H1 (cell line): ENCODE measurements around the gene CCDC30. TPM values are rescaled to one million over a fixed set of nuclear protein-coding genes. Genes with fewer than 3 reads are reported as not detected.
"Not testable (repeated sequence)": the region's sequence is repeated elsewhere in the genome, so short reads cannot be mapped to it uniquely, and the experiment has no call there.

ENCODE experiments used
- CTCF ChIA-PET: fragments of 300-600 bp; sonication (Branson Sonifier 250); formaldehyde crosslinking; loops from one replicate; lab custom pipeline; 2021; ENCODE audit not compliant: partially characterized antibody; lab: Charles Lee
- POLR2A ChIA-PET: fragments of 300-600 bp; sonication (Branson Sonifier 250); formaldehyde crosslinking; loops from one replicate; lab custom pipeline; 2021; ENCODE audit warnings: inconsistent platforms; ENCODE audit not compliant: partially characterized antibody; lab: Charles Lee
- DNase-seq, 2 experiments: peaks; one replicate each; pipeline versions ENCODE4 v3.0.0 to v3.0.0-alpha.2; 2010 to 2022; ENCODE audit warnings: low spot score in 2 of 2, low read depth in 1 of 2, mixed read lengths in 1 of 2
- FAIRE-seq: peaks from 2 replicates; lab custom pipeline; 2011; peaks lifted over from hg19 to GRCh38; lab: Jason Lieb, UNC
- H2AFZ ChIP-seq: 2 replicates; pipeline ENCODE4 v1.8.1; 2012; ENCODE audit warnings: low read length, inconsistent platforms
- H2AK5ac ChIP-seq: 2 replicates; pipeline ENCODE4 v1.6.1; 2013; ENCODE audit warnings: low read depth, low read length
- H2BK120ac ChIP-seq: replicated peaks from 2 replicates; pipeline ENCODE3; 2013; ENCODE audit warnings: low read depth, low read length, inconsistent platforms
- H2BK12ac ChIP-seq: 2 replicates; pipeline ENCODE4 v1.6.1; 2013; ENCODE audit warnings: low read depth, low read length
- H2BK15ac ChIP-seq: 2 replicates; pipeline ENCODE4 v1.6.1; 2013; ENCODE audit warnings: low read length
- H2BK20ac ChIP-seq: 2 replicates; pipeline ENCODE4 v1.6.1; 2013; ENCODE audit warnings: low read length
- H2BK5ac ChIP-seq: 2 replicates; pipeline ENCODE4 v1.6.1; 2013; ENCODE audit warnings: low read depth, low read length
- H3K14ac ChIP-seq: 2 replicates; pipeline ENCODE4 v1.6.1; 2013; ENCODE audit warnings: inconsistent platforms; ENCODE audit not compliant: insufficient read length
- H3K18ac ChIP-seq: 2 replicates; pipeline ENCODE4 v1.6.1; 2013; ENCODE audit warnings: low read length; ENCODE audit errors: extremely low read depth
- H3K23ac ChIP-seq: 2 replicates; pipeline ENCODE4 v1.6.1; 2013; ENCODE audit warnings: inconsistent platforms; ENCODE audit not compliant: insufficient read length
- H3K23me2 ChIP-seq: 2 replicates; pipeline ENCODE4 v1.6.1; 2013; ENCODE audit warnings: low read depth, low read length
- H3K27ac ChIP-seq: 2 replicates; pipeline ENCODE4 v1.6.1; 2011; ENCODE audit warnings: low read depth, low read length, inconsistent platforms
- H3K27me3 ChIP-seq, 4 experiments: replicated peaks in 1 of 4; 1 replicate in 1 of 4; 2 replicates in 3 of 4; pipeline versions ENCODE4 v1.6.1 to v1.8.1; 2011 to 2013; ENCODE audit warnings: low read length in 3 of 4, mild to moderate bottlenecking in 3 of 4, inconsistent platforms in 2 of 4, mixed read lengths in 2 of 4, moderate library complexity in 1 of 4; ENCODE audit not compliant: control insufficient read depth in 3 of 4, insufficient read depth in 3 of 4; ENCODE audit errors: extremely low read depth in 1 of 4
- H3K36me3 ChIP-seq, 4 experiments: 2 replicates each; pipeline versions ENCODE4 v1.6.1 to v1.8.1; 2011 to 2013; ENCODE audit warnings: mild to moderate bottlenecking in 4 of 4, low read length in 3 of 4, moderate library complexity in 2 of 4, control low read depth in 1 of 4, inconsistent platforms in 1 of 4; ENCODE audit not compliant: insufficient read depth in 4 of 4, control insufficient read depth in 2 of 4
- H3K4ac ChIP-seq: replicated peaks from 2 replicates; pipeline ENCODE3; 2013; ENCODE audit warnings: low read length, low read depth, mixed read lengths, inconsistent platforms; ENCODE audit not compliant: insufficient read length
- H3K4me1 ChIP-seq, 4 experiments: replicated peaks in 1 of 4; 1 replicate in 1 of 4; 2 replicates in 3 of 4; pipeline versions ENCODE4 v1.6.1 to v1.8.1; 2011 to 2013; ENCODE audit warnings: low read length in 3 of 4, inconsistent platforms in 2 of 4, mixed read lengths in 1 of 4; ENCODE audit not compliant: insufficient read depth in 4 of 4, control insufficient read depth in 3 of 4
- H3K4me2 ChIP-seq, 2 experiments: 2 replicates each; pipeline versions ENCODE4 v1.6.1 to v1.8.1; 2011 to 2013; ENCODE audit warnings: low read depth in 2 of 2, low read length in 2 of 2, control low read depth in 1 of 2, inconsistent platforms in 1 of 2, mild to moderate bottlenecking in 1 of 2; ENCODE audit not compliant: insufficient read depth in 1 of 2
- H3K4me3 ChIP-seq, 4 experiments: fragments of 200-600, 300-600 bp in 1 of 4; sonication (generic), shearing (Covaris generic), sonication (Bioruptor Twin) in 1 of 4; 2 replicates each; pipeline versions ENCODE4 v1.5.1 to v1.8.1; 2011 to 2016; ENCODE audit warnings: low read length in 4 of 4, low read depth in 3 of 4, control low read depth in 2 of 4, inconsistent platforms in 2 of 4, mild to moderate bottlenecking in 2 of 4, mixed read lengths in 1 of 4, moderate library complexity in 1 of 4; ENCODE audit not compliant: insufficient read depth in 2 of 4; ENCODE audit errors: extremely low read depth in 1 of 4
- H3K56ac ChIP-seq: replicated peaks from 2 replicates; pipeline ENCODE3; 2013; ENCODE audit warnings: low read depth, mild to moderate bottlenecking, mixed read lengths, low read length, inconsistent platforms; ENCODE audit not compliant: insufficient read length
- H3K79me1 ChIP-seq: 2 replicates; pipeline ENCODE4 v1.6.1; 2013; ENCODE audit warnings: low read depth, low read length, control low read depth
- H3K79me2 ChIP-seq, 2 experiments: 2 replicates each; pipeline versions ENCODE4 v1.6.1 to v1.8.1; 2012 to 2013; ENCODE audit warnings: low read length in 2 of 2, mild to moderate bottlenecking in 2 of 2, inconsistent platforms in 1 of 2; ENCODE audit not compliant: insufficient read depth in 2 of 2, control insufficient read depth in 1 of 2
- H3K9ac ChIP-seq, 4 experiments: replicated peaks in 1 of 4; 1 replicate in 1 of 4; 2 replicates in 3 of 4; pipeline versions ENCODE4 v1.6.1 to v1.8.1; 2011 to 2013; ENCODE audit warnings: low read depth in 3 of 4, low read length in 3 of 4, control low read depth in 2 of 4, mild to moderate bottlenecking in 2 of 4, moderate library complexity in 2 of 4, inconsistent platforms in 1 of 4; ENCODE audit errors: extremely low read depth in 1 of 4
- H3K9me3 ChIP-seq, 2 experiments: 2 replicates each; pipeline versions ENCODE4 v1.6.1 to v1.8.1; 2012 to 2013; ENCODE audit warnings: mild to moderate bottlenecking in 2 of 2, moderate library complexity in 2 of 2, control low read depth in 1 of 2, inconsistent platforms in 1 of 2, low read depth in 1 of 2, low read length in 1 of 2, mixed read lengths in 1 of 2; ENCODE audit not compliant: insufficient read depth in 2 of 2
- H4K20me1 ChIP-seq, 2 experiments: replicated peaks in 1 of 2; 2 replicates each; pipeline versions ENCODE3 to v1.8.1; 2011 to 2013; ENCODE audit warnings: inconsistent platforms in 2 of 2, low read length in 2 of 2, mild to moderate bottlenecking in 1 of 2; ENCODE audit not compliant: insufficient read depth in 2 of 2, control insufficient read depth in 1 of 2
- H4K5ac ChIP-seq: 2 replicates; pipeline ENCODE4 v1.6.1; 2013; ENCODE audit warnings: low read length, low read depth, mixed read lengths, inconsistent platforms; ENCODE audit not compliant: insufficient read length
- H4K8ac ChIP-seq: 2 replicates; pipeline ENCODE4 v1.8.0; 2013; ENCODE audit warnings: mild to moderate bottlenecking, moderate library complexity, low read length, inconsistent platforms; ENCODE audit not compliant: insufficient read depth; ENCODE audit errors: extremely low read depth
- H4K91ac ChIP-seq: replicated peaks from 2 replicates; pipeline ENCODE3; 2013; ENCODE audit warnings: low read length, mixed read lengths, inconsistent platforms; ENCODE audit not compliant: insufficient read length
- WGBS, 2 experiments: shearing (Covaris generic) in 1 of 2; methylation state at CpG; one replicate each; pipeline versions ENCODE4 v1.1.6 to v1.1.7; 2013 to 2015; ENCODE audit warnings: low lambda C conversion rate in 2 of 2, mixed read lengths in 2 of 2, inconsistent platforms in 1 of 2, low coverage in 1 of 2, missing lambda C conversion rate in 1 of 2; ENCODE audit not compliant: insufficient replicate concordance in 2 of 2, insufficient coverage in 1 of 2, insufficient read length in 1 of 2; ENCODE audit errors: extremely low coverage in 1 of 2, missing lambda C conversion rate in 1 of 2; 5-methylcytosine and 5-hydroxymethylcytosine counted together
- polyA plus RNA-seq, 7 experiments: library from polyadenylated mRNA; depleted of rRNA in 3 of 7; stranded (reverse) in 5 of 7; unstranded in 2 of 7; fragments of >200 nt in 5 of 7; fragments of 200-250 nt in 2 of 7; gene quantifications; 1 replicate in 5 of 7; 2 replicates in 1 of 7; 4 replicates in 1 of 7; pipeline versions ENCODE4 v1.2.1 to v1.2.3, GENCODE V29; 2011 to 2013; ENCODE audit warnings: missing spikeins in 2 of 7, mixed read lengths in 2 of 7
- total RNA-seq: library from RNA; stranded (reverse); fragmentation: NEBNext Ultra II Directional; extraction: Animal tissue kit (Norgen Biotek cat#: 25700); gene quantifications from 2 replicates; pipeline ENCODE4 v1.2.1, GENCODE V29; 2021

CCDC30 gene
- total and polyA plus RNA-seq, 2 of the 8 experiments (the other 6 are each of a cell fraction or from before 2014, with no cell fraction given), result 0.60 to 1.8 TPM

GRCh38 chr1:42477354-42477753, 14.3 kb downstream of the CCDC30 start:
- CTCF ChIA-PET, H4K20me1 ChIP-seq, H4K5ac ChIP-seq, DNase-seq, H3K23me2 ChIP-seq, H3K4me3 ChIP-seq, H3K23ac ChIP-seq, H2BK5ac ChIP-seq, H3K18ac ChIP-seq, H3K9ac ChIP-seq, H2BK15ac ChIP-seq, H3K4me1 ChIP-seq, POLR2A ChIA-PET, H3K27me3 ChIP-seq, H3K4ac ChIP-seq, H3K79me1 ChIP-seq, H3K14ac ChIP-seq, H3K9me3 ChIP-seq, H3K36me3 ChIP-seq, H2AFZ ChIP-seq, H2BK120ac ChIP-seq, FAIRE-seq, H4K91ac ChIP-seq, H3K4me2 ChIP-seq, H2BK20ac ChIP-seq, H3K27ac ChIP-seq, H2AK5ac ChIP-seq, H3K56ac ChIP-seq, H3K79me2 ChIP-seq, H2BK12ac ChIP-seq, H4K8ac ChIP-seq: not testable (repeated sequence)
- 85% methylated on average over 4 of the region's 4 CpGs; no CpG with 5 or more reads in 1 of the 2 experiments for WGBS, 2 experiments
